22Rv1 (cell line): ENCODE measurements around the gene ATP6V0E2.
A peak's percentile ranks its signal among the peaks of the same experiment; 100 is the strongest.

Experiments used
- H3K27ac ChIP-seq: fragments of 450-650 bp; 2 replicates; pipeline ENCODE4 v1.5.1; 2017
- ZFX ChIP-seq: fragments of 450-650 bp; IDR thresholded peaks from 2 replicates; pipeline ENCODE4 v1.6.1; 2017; ENCODE audit warnings: antibody characterized with exemption, borderline replicate concordance
- TF ChIP-seq, protein P1 (sequence below): fragments of 450-650 bp; IDR thresholded peaks from 2 replicates; pipeline ENCODE4 v1.5.1; 2017; ENCODE audit warnings: mild to moderate bottlenecking

The ATP6V0E2 gene

DNA sequence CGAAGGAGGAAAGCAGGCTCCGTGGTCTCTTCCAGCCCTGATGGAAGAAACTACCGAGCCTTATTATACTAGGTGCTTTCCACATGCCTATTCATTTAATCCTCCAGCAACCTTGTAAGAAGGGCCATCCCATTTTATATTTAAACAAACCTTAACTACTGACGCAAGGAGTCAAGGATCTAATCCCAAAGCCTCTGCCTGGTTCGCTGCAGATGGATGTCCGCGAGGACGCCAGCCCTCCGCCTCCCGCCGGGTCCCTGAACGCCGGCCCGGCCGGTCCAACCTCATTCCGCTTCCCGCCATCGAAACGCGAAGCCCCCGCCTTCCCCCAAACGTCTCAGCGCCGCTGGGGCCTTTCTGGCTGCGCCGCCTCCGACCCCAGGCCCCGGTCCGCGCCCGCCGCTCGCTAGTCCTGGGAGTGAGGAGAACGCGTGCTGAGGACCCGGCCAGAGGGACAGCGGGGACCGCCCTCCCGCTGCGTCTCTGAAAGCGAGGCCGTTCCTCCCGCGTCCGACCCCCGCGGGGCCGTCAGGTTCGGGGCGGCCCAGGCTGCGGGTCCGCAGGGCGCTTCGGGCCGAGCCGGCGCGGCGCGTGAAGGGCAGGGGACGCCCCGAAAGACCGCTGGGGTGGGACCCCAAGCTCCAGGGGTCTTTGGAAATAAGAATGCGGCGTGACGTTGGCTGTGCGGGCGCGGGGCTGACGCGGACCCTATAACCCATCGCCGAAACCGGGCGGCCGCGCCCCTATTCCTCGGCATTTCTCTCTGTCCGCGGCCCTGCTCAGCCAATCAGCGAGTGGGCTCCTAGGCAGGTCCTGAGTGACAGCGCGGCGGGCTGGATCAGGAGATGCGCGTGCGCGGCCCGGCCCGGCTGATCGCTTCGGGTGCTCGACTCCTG lies at the start of gene ATP6V0E2:
TSS of gene ATP6V0E2 (plus strand) at position 896 of the 896 bp plus-strand sequence. CDS start 97 bp downstream, outside the sequence.
- peak within 1 kb of the TSS; percentile 86 for H3K27ac ChIP-seq

DNA sequence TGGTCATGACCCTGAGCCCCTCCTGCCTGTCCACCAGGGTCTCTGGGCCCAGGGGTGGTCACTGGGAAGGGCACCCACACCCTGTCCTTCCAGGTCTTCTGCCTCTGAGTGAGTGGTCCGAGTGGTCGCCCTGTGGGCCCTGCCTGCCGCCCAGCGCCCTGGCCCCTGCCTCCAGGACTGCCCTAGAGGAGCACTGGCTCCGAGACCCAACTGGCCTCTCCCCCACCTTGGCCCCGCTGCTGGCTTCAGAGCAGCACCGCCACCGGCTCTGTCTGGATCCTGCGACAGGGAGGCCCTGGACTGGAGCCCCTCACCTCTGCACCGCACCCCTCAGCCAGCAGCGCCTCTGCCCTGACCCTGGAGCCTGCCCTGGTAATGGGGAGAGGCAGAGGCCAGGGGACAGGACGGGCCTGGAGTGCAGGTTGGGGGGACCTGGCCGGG lies 49.4 kb upstream of the ATP6V0E2 start:
- no peak overlapping the region for H3K27ac ChIP-seq
- no peak for TF ChIP-seq ZFX
- TF ChIP-seq, protein P1, sequence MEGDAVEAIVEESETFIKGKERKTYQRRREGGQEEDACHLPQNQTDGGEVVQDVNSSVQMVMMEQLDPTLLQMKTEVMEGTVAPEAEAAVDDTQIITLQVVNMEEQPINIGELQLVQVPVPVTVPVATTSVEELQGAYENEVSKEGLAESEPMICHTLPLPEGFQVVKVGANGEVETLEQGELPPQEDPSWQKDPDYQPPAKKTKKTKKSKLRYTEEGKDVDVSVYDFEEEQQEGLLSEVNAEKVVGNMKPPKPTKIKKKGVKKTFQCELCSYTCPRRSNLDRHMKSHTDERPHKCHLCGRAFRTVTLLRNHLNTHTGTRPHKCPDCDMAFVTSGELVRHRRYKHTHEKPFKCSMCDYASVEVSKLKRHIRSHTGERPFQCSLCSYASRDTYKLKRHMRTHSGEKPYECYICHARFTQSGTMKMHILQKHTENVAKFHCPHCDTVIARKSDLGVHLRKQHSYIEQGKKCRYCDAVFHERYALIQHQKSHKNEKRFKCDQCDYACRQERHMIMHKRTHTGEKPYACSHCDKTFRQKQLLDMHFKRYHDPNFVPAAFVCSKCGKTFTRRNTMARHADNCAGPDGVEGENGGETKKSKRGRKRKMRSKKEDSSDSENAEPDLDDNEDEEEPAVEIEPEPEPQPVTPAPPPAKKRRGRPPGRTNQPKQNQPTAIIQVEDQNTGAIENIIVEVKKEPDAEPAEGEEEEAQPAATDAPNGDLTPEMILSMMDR, result no peak

More for the DNA sequence above, at the start of gene ATP6V0E2:
- no peak for TF ChIP-seq ZFX
- TF ChIP-seq, protein P1, result peak; percentile 3; the same call in 1 of the 2 replicates

DNA sequence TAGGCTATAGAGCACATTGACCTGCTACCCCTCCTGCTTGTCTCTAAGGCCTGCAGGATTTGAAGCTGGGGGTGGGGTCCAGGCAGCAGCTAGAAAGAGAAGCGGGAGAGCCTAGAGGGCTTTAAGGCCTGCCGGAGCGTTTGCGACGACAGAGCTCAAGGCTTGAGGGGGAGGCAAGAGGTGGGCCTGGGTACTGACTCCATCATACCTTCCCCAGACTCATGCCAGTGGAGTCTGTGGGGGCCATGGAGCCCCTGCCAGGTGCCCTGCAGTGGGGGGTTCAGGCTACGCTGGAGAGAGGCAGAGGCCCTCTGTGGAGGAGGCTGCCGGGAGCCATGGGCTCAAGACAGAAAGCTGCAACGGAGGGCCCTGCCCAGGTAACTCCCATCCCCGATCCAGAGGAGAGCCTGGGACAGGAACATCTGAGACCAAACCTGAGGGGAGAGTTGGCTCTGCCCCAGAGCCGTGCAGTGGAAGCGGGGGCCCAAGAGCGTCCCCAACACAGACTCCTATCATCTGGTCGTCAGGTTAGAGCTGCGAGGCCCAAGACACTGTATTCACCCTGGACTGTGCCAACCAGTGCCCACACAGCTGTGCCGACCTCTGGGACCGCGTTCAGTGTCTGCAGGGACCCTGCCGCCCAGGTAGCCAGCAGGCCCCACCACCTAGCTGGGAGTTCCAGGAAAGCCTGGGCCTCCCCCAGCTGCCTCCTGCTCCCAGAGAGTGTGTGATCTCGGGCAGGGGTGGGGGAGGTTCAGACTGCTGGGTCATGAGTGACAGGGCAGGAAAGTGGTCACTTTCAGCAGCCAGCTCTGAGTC lies 48.8 kb upstream of the ATP6V0E2 start:
- H3K27ac ChIP-seq, result no peak overlapping the region

DNA sequence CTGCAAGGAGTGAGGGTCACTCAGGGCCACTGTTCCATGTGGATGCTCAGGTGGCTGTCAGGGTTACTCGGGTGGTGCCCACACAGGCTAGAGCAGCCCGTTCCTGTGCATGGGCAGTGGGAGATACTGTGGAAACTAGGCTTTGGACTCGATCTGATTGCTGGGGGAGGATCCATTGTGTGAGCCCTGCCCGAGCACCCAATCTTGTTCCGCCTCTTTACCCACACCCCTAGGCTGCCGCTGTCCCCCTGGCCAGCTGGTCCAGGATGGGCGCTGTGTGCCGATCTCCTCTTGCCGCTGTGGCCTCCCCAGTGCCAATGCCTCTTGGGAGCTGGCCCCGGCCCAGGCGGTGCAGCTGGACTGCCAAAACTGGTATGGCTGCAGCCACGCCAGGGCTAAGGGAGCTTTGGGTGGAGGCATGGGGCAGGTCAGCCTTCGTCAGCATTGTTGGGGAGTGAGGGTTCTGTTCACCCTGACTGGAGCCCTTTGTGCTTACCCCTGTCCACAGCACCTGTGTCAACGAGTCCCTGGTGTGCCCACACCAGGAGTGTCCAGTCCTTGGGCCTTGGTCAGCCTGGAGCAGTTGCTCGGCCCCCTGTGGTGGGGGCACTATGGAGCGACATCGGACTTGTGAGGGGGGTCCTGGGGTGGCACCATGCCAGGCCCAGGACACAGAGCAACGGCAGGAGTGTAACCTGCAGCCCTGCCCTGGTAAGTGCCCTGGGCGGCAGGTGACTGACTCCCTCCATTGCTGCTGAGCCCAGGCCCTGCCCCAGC lies 48.0 kb upstream of the ATP6V0E2 start:
- TF ChIP-seq, protein P1, result no peak
- no peak for TF ChIP-seq ZFX
- no peak overlapping the region for H3K27ac ChIP-seq

More for the DNA sequence above, 48.8 kb upstream of the ATP6V0E2 start:
- TF ChIP-seq, protein P1, result no peak
- no peak for TF ChIP-seq ZFX

DNA sequence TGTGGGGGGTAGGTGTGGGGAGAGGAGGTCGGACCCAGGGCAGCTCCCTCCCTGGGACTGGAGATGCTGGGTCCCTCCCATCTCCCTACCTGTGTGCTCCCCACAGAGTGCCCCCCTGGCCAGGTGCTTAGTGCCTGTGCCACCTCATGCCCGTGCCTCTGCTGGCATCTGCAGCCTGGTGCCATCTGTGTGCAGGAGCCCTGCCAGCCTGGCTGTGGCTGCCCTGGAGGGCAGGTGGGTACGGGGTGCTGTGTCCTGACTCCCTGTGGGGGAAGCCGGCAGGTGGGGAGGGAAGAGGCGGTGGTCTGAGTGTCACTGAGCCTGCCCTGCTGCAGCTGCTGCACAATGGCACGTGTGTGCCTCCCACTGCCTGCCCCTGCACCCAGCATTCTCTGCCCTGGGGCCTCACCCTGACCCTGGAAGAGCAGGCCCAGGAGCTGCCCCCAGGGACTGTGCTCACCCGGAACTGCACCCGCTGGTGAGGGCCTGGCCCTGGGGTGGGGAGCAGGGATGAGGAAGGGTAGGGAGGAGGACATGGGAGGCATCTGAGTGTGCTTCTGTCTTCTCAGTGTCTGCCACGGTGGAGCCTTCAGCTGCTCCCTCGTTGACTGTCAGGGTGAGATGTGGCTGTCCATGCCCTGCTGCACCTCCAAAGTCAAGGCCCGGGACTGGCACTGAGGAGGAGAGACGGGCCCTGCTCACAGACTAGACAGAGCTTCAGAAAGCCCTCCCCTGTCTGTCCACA lies 47.3 kb upstream of the ATP6V0E2 start:
- no peak for TF ChIP-seq ZFX
- TF ChIP-seq, protein P1, result no peak
- no peak overlapping the region for H3K27ac ChIP-seq

DNA sequence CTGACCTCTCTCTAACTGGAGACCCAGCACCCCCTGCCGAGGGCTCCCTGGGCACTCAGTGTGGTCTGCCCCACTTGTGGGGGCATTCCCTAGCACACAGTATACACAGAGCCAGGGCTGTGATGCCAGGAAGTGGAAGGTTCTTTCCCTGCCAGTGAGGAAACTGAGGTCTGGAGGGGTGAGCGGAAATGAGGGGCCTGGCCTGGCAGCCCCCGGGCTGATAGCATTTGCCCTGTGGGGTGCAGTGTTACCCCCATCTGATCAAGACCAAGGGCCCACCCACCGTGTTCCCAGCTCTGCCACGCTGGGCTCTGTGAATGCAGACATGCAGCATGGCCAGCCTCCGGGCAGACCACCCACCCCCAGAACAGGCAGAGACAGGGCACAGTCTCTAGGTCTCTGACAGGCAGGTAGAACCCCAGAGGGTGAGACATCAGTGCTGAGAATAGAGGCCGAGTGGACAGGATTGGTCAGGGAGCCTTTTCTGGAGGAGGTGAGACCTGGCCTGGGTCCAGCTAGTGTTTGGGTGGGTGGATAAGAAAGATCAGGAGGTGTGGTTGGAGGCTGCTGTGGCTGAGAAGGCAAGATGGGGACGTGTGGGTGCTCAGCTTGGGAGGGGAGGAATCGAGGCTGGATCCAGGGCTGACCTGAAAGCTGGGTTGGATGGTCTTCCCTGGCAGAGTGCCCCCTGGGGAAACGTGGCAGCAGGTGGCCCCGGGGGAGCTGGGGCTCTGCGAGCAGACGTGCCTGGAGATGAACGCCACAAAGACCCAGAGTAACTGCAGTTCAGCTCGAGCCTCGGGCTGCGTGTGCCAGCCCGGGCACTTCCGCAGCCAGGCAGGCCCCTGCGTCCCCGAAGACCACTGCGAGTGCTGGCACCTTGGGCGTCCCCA lies 46.4 kb upstream of the ATP6V0E2 start:
- H3K27ac ChIP-seq, result no peak overlapping the region
- TF ChIP-seq, protein P1, result no peak
- TF ChIP-seq ZFX, result no peak
